NCI-H146 treated with DMSO at 0.1 percent for 48 hours (cell line): ENCODE data around the gene TCTN2.

Experiments used
- DNase-seq: peaks from one replicate; lab custom pipeline; 2025; ENCODE audit not compliant: unreplicated experiment; lab: John Stamatoyannopoulos, UW

TCTN2 gene

GRCh38 chr12:123683964-123684363, 13.1 kb downstream of the TCTN2 start:
- DNase-seq, result no peak

DNA sequence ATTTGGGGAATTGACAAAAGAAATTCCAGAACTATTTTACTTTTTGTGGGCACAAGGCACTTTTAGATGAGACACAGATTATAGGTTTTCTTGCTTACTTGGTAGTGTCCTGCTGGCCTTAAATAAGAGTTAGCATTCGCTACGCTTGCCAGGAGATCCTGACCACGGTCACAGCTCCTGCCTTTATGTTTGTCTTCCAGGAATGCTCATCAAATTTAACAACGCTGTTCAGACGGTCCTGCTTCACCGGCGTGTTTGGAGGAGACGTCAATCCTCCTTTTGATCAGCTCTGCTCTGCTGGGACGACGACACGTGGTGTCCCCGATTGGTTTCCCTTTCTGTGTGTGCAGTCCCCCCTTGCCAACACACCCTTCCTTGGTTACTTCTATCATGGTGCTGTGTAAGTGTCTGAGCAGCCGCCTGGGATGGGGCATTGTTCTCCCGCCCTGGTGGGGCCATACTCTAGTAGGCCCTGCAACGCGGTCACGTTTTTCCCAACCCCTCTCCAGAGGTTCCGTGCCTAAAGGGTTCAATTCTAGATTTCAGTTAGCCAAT, 15.8 kb downstream of the TCTN2 start:
- no peak for DNase-seq

- DNase-seq, result no peak
Measured at GRCh38 chr12:123690191-123690840, 19.4 kb downstream of the TCTN2 start.

DNA sequence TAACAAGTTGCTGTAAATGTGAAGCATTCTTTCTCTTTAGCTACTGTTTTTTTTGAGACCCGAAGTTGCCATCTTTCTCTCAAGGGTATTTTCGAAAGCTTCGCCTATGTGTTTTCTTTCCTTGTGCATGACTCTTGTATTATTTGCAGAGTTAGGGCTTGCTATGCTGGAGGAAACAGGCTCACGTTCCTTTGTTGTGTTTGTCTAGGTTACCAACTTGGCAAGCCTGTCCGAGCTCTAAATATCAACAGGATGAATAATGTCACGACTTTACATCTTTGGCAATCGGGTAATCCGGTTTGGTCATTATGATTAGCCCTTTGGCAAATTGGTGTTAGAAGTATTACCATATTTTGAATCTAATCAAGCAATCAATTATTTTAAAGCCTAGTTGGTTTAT, 25.3 kb downstream of the TCTN2 start:
- DNase-seq, result no peak

- DNase-seq, result peak; percentile 32
Measured at GRCh38 chr12:123696646-123697045, 25.7 kb downstream of the TCTN2 start.

DNA sequence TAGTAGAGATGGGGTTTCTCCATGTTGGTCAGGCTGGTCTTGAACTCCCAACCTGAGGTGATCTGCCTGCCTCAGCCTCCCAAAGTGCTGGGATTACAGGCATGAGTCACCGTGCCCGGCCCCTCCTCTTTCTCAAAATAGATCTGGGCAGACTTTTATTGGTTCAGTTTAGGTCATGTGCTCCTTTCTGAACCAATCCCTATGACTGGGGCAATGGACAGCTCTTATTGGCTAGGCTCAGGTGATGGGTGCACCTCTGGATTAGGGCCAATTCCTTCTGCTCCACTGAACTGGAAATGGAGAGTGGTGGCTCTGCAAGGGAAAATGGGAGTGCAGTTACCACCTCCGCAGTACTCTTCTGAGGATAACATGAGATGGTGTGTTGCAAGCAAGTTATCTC, 35.0 kb downstream of the TCTN2 start:
- no peak for DNase-seq

- DNase-seq, result no peak
Measured at GRCh38 chr12:123707466-123707865, 36.6 kb downstream of the TCTN2 start.

DNA sequence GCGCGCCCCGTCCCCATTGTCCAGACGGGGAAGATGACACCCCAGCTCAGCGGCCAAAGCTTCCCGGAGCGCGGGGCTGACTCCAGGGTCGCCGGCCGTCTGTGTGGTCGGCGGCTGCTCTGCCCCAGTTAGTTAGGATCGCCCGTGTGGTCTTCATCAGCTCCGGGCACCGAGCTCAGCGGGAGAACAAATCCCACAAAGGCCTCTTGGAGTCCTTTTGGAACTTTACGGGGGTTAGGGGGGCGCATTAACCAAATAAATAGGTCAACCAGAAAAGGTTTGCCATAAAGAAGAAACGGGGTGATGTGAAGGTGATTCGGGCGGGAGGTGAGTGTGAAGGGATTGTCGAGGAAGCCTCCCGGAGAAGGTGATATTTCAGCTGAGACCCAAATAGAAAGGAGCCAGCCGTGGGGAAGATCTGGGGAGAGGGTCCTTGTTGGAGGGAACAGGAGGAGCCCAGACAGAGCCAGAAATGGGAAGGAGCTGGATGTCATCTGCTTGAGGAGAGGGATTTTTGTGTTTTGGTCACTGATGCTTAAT, 41.9 kb downstream of the TCTN2 start:
- no peak for DNase-seq

- DNase-seq, result no peak
Measured at GRCh38 chr12:123713398-123713797, 42.5 kb downstream of the TCTN2 start.

GRCh38 chr12:123713823-123714585, 43.1 kb downstream of the TCTN2 start:
- DNase-seq, result no peak

DNA sequence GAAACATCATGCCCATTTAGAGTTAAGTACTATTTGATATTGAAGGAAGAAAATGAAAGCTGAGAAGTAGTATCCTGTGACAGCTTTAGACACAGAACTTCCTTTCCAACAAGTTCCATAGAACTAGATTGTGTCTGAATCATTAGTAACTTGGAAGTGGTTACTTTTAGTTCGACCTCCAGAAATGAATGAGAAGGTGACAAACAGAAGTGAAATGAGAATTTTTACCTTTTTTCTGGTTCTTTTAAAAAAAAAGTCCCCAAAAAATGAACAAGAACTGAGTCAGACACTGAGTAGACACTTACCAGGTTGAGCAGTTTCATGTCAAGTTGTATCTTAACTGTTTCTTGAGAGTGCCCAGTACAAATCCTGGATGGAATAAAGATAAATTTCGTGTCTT, 44.3 kb downstream of the TCTN2 start:
- DNase-seq, result no peak

DNA sequence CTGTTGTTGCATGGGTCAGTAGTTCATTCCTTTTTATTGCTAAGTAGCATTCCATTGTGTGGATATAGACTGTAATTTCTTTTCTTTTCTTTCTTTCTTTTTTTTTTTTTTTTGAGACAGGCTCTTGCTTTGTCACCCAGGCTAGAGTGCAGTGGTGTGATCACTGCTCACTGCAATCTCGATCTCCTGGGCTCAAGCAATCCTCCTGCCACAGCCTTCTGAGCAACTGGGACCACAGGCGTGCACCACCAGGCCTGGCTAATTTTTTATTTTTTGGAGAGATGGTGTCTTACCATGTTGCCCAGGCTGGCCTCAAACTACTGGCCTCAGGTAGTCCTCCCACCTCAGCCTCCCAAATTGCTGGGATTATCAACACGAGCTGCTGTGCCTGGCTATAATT, 46.4 kb downstream of the TCTN2 start:
- no peak for DNase-seq

DNA sequence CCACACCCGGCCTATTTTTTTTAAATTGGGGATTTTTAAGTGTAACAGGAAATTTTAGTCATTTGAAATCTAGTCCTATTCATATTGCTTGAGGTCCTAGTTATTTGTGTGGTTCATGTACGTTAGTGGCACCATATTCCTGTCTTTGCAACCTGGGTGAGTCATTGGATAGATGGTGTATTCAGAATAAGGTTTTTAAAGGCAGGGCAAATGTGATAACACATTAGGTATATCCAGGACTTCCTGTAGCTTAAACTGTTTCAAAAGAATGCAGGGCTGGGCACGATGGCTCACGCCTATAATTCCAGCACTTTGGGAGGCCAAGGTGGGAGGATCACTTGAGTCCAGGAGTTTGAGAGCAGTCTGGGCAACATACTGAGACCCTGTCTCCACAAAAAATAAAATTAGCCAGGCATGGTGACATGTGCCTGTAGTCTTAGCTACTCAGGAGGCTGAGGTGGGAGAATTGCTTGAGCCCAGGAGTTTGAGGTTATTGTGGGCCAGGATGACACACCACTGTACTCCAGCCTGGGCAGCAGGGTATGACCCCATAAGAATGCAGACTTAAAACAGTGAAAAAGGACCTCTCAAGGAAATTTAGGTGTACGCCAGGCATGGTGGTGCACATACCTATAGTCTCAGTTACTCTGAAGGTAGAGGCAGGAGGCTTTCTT, 49.4 kb downstream of the TCTN2 start:
- no peak for DNase-seq

GRCh38 chr12:123721245-123721644, 50.3 kb downstream of the TCTN2 start:
- DNase-seq, result no peak

DNA sequence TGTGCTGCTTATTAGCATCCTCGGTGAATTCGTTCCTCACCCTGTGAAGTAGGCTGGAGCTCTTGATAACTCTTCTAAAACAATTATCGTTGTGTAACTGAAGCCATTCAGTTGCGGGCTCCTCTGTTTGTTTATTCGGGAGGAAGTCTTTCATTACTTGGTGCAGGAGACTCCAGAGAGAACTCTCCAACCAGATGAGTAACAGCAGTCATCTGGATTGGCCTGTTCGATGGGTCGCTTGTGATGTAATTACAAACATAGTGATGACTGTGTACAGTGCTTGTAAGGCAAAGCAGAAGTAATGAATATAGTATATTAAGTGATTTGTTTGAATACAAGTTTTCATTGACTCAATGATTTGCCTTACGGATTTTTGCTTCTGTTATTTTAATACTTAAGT, 52.1 kb downstream of the TCTN2 start:
- DNase-seq, result no peak

DNA sequence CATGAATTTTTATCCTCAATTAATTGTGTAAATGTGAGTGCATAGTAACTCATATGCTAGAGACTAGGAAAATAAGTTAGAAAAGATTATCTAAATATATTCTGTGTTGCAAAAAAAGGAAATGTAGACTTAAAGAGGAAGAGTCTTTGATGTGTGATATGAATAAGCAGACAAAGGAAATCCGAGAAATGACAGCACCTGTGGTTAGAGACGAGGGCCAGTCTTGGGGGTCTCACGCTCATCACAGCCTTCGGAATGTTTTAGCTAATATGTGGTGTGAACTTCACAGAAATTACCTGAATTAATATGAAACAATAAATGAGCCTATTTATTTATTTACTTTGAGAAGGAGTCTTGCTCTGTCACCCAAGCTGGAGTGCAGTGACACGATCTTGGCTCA, 52.9 kb downstream of the TCTN2 start:
- no peak for DNase-seq

DNA sequence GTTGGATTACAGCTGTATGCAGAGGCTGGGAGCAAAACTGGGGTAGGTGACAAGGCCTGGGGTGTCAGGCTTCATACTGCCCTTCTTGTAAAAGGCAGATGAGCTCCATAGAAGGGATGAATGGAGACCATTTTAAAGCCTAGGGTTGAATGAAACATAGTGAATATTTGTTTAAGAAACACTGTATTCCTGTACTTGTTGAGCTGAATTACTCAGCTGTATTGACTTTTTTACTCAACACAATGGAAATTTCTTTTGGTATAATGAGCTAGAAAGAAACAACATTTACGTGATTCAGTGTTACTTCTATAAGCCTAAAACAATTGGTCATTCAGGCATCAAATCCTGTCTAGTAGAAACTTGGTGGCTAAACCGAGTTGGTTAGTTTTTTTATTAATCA, 55.3 kb downstream of the TCTN2 start:
- DNase-seq, result no peak

GRCh38 chr12:123726962-123727361, 56.0 kb downstream of the TCTN2 start:
- no peak for DNase-seq

DNA sequence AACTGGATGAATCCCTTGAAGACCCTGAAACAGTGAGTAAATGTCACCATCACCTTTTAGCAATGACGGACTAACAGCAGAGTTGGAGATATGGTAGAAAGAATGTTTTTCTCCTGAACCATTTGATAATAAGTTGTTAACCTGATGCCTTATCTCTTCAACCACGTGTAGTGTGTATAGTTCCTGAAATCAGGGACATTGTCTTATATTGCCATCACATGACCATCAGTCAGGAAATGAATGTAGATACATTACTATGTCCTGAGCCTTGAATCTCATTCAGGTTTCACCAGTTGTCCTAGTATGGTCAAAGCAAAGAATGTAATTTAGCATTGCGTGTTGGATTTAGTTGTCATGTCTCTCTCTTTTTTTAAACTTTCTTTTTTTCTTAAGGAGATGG, 57.0 kb downstream of the TCTN2 start:
- DNase-seq, result no peak

- DNase-seq, result no peak
Measured at GRCh38 chr12:123731596-123731995, 60.7 kb downstream of the TCTN2 start.

GRCh38 chr12:123732251-123732650, 61.3 kb downstream of the TCTN2 start:
- DNase-seq, result no peak

- no peak for DNase-seq
Measured at GRCh38 chr12:123733229-123733628, 62.3 kb downstream of the TCTN2 start.
